Inflammatory macrophage treated with lipopolysaccharide for 4 hours (primary cell): ENCODE results near the gene SLC35F4.

Source experiments
- DNase-seq: peaks from one replicate; pipeline ENCODE4 v3.0.0-alpha.2; 2020

The SLC35F4 gene

DNA sequence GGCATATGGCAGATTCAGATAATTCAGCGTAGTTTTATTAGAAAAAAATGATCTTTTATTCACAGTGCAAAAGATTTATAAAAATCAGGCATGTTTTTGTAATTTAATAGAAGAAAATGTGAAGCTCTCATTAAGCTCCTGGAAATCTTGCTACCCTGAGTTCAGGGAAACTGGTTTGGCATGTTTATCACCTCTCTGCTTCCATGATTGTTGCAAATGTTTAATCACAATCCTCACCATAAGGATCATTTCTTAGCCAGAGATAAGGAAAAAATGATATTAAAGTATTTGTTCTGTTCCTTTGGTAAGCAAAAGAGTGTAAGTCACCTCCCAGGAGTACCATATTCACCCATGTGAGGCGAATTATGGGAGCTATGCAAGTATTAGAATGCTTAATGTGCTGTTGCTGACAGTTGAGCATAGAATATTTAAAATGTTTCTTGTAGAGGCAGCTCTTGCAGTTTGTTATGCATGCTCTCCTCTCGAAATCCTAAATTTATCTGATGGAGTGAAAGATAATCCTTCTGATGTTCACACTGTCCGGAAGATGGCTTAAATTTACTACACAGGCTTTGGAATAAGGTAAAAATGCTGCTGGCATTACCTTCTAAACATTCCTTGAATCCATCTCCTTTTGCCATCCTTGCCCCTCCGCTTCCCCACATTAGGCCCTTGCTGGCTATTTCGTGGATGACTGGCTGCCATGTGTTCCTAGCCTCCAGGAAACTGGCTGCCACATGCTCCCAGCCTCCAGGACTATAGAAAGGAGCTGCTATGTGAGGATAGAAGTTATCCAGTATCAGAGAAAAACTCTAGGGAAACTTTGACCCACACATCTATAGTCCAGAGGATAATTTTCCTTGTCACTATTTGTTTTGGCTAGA, 256.5 kb downstream of the SLC35F4 start:
- DNase-seq = no peak

DNA sequence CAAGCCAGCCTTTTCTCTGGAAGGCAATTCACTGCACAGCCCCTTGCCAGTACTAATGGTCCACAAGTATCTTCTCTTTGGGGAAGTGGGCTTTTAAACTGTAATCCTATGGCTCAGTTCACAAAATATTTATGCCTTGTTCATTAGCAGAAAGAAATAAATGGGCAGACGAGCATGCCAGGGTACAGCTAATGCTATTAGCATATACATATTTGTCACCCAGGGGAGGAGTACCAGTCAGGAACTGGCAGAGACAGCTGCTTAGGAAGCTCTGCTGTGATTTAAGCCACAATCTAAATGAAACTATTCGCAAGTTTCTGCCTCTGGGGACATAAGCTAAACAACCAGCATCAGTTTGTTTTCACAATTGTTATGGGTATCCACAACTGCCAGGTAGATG, 258.8 kb downstream of the SLC35F4 start:
- DNase-seq = no peak

DNA sequence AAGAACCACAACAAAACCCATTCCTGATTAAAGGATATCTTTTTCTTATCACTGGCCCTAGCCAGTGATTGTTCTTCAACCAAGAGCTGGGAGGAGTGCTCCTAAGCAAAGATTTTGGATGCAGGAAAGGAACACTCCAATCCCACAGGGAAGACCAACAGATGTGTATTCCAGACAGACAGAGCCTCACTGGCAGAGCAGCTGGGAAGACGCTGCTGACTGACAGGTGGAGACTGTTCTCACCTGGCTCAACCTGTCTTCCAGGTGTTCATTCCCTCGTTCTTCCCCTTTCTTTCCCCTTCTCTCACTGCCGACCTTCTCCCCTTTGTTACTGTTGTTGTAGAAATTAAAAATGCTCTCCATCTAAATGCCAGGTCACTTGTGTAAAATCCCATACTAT, 282.5 kb downstream of the SLC35F4 start:
- DNase-seq = no peak

DNA sequence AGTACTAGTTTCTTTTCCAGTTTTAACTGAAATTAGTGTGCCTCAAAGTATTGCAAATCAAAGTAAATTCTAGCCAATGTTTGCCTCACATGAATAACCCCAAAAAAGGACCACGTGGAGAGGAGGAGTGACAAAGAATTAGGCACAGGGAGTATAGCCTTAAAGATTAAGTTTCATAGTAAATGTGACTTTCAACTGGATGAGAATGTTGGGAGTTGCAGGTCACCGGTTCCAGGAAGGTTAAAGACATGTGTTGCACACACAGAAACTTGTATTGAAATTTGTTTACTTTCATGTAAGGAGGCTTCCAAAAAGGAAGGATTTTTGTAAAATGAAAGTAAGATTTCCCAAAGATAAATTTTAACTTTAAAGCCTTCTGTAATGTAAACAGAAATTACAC, 283.1 kb downstream of the SLC35F4 start:
- no peak for DNase-seq

DNA sequence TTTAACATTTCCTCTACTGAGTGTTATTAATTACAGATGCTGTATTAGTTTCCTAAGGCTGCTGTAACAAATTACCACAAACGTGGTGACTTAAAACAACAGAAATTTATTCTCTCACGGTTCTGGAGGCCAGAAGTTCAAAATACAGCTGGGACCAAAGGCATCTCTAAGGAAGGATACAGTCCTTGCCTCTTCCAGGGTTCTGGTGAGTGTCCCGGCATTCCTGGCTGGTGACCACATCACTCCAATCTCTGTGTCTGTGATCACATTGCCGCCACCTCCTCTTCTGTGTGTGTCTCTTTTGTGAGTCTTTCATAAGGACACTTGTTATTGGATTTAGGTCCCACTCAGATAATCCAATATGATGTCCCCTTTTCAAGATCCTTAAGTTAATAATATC, 287.1 kb downstream of the SLC35F4 start:
- DNase-seq = no peak

DNA sequence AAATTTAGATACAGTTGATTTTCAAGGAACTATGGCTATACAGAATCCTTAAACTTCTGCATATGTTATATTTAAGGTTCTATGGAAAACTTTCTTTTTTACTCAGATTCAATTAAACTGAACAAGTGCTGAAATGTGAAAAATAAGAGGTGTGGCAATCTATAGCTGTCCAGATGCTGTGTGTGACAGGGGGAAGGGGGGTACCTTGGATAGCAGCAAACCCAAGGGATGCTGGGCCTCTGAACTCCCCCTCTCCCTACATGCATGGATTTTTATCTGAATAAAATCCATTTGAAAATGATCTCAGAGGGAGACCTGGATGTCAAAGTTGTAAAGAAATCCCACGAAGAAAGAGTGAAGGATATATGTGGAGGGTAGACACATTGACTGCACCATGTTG, 289.4 kb downstream of the SLC35F4 start:
- DNase-seq = no peak

DNA sequence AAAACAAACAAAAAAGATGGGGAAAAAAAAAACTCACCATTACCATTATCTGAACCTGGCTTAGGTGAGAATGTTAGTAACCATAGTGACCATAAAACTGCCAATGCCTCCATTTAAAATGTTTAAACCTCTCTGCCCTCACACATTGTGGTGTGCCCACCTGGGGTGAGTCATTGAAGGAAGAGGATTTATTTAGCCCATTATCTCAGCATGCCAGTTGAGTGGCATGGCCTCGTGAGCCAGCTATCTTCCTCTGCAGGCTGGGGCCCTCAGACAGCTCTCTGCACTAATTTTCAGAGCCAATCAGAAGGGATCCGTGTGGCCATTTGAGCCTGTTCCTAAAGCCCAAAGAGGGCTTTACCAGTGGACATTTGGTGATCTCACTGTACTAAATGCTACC, 290.4 kb downstream of the SLC35F4 start:
- DNase-seq = no peak

DNA sequence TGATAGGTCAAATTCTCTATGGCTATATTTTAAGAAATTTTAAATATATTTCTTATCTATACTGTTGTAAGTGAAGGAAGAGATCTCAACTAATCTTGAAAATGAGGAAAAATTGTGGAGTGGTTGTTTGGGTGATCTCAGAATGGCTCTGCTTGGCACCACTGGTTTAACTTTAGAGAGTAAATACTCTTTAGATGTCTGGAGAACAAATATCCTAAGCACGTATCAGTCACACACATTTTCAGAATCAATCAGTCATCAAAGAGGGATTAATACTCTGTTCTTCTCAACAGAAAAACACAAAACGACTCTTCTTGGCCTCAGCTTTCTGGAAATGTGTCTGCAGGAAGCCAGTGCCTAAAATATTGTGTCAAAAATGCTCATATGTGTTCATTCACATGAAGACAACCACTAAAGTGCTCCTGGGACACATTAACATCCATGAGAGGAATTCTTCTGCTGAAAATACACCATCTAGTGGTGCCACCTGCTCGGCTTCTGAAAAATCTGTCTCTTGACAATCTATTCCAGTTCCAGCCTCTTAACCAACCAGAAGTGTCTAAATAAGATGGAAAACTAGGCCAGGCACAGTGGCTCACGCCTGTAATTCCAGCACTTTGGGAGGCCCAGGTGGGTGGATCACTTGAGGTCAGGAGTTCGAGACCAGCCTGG, 291.1 kb downstream of the SLC35F4 start:
- no peak for DNase-seq

DNA sequence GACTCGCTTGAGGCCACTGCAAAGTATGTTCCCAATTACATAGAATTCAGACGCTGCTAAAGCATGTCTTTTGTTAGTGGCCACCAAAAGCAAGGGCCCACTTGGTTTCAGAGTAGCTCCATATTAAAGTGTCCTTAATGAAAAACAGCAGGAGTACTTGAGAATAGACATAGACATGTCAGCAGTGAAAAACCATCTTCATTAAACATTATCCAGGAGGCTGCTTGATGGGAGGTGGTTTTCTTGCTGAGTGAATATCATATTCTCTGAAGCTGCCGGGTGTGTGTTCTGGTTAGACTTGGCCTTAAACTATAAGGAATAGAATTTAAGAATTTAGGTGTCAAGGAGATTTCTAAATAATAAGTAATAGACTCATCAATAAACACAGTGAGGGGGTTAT, 292.7 kb downstream of the SLC35F4 start:
- no peak for DNase-seq

DNA sequence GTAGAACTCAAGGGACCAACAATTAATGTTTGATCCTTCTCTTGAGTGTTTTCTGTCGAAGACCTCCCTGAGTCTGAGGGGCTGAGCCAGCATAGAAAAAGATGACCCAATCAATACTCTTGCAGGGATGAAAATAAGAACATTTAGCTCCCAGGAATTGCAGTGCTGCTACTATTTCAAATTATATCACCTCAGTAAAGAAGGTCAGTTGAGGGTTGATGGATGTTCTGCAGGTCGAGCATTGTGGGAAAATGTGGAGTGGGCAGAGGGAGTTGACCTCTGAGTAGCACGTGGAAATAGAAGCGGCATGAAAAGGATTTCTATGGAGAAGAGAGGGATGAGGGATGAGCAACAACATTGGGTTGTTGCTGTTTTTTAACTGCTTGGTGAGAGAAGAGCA, 297.3 kb downstream of the SLC35F4 start:
- DNase-seq = no peak

DNA sequence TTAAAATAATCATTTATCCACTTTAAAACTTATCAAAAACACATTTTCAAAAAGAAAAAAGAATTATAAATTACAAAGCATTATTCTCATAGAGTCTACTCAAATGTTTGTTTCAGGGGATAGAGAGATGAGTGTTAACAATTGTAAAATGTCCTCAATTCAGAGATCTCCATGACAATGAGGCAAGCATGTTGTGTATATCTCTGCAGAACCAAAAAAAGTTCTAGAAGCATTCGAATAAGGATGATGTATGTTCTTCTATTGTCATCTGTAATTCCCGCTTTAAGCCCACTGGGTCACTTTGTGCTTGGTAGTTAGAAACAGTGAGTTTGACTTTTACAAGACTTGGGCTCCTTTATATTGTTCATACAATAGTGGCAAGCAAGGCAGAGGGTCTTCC, 298.7 kb downstream of the SLC35F4 start:
- no peak for DNase-seq

DNA sequence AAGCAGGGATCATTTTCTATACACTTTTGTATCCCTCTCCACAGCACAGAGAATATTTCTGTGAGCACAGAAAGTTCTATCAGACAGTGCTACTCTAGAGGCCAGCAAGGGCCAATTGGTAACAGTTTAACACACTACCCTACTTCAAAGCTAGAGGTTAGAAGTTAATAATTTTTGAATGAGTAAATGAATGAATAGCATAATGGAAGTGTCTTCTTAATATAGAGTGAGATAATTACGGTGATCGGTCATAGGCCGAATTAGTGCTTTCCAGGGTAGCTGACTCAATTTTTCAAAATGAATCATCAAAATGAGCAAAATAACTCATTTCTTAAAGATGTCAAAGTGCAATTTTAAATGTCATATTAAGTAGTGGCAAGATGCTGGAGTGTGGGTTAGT, 305.2 kb downstream of the SLC35F4 start:
- no peak for DNase-seq

DNA sequence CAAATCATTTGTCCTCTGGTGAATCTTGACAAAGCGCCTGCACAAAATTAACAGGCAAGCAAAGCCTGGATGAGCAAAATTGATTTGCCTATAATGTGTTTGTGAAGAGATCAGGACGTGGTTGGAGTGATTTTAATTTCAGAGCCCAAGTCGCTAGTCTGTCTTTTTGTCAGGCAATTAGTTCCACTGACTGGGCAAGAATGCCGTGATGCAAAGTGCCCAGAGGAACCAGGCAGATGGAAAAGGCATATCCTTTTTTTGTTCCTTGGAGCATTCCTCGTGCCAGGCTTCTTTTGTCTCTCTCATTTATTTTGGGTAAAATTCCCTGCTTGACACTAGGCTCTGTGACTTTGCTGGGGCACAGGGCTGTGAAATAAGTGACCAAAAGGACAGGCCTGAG, 306.3 kb downstream of the SLC35F4 start:
- DNase-seq = no peak

DNA sequence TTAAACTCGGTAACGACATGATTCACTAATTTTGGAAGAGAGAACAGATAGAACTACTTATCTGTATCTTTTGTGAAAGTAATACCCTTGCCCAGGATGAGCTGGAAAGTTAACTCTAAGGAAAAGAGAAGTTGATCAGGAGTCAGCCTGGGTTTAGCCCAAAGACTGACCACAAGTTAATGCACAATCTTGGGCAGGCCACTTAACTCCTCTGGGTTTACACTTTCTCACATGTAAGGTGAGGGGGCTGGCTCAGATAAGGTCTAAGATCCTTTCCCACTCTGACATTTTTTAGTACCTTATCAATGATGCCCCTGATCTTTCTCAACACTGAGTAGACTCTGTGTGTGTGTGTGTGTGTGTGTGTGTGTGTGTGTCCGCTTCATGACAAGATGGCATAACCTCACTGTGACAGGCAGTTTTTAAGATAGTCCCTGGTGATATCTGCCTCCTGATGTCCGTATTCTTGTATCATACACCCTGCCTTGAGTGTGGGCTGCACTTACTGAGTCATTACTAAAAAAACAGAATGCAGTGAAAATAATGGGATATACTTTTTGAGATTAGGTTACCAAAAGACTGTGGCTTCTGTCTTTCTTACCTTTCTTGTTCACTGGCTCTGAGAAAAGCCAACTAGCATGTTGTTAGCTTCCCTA, 316.0 kb downstream of the SLC35F4 start:
- no peak for DNase-seq

DNA sequence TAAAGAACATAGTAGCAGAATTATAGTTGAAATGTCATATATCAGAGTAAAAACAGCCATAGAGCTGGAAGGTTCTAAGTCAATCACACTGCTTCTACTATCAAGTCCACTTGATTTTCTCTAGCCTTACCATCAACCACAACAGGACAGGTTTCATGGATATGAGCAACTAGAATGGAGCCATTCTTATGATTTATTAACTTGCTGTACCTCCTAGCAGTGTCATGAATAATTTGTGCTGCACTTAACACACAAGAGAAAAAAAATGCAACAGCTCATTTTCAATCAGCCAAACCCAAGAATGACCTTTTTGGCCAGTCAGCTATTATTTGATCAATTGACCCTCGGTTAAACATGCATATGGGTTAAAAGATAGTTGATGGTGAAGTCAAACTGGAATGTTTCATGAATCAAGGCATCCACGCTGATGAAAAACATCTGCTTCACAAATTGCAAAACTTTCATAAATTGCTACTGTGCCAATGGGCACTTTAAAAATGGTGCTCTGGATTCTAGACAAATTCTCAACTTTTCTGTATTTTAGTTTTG, 316.8 kb downstream of the SLC35F4 start:
- DNase-seq = no peak

DNA sequence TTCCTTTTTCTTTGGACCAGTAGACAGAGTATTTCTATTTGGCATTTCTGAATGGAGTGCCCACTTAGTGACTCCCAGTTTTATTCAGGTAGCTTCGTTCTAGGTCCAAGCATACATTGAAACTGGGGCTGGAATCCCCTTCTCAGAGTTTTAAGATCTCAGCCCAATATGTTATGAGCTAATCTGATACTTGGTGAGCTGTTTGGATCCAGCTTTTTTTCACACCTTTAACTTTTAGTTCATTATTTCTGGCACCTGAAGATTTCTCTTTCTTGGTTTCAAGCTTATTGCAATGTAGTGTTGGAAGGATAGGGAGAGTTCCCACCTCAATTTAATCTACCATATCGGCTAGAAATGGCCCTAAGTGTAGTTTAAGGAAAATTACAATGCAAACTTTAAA, 318.8 kb downstream of the SLC35F4 start:
- no peak for DNase-seq

DNA sequence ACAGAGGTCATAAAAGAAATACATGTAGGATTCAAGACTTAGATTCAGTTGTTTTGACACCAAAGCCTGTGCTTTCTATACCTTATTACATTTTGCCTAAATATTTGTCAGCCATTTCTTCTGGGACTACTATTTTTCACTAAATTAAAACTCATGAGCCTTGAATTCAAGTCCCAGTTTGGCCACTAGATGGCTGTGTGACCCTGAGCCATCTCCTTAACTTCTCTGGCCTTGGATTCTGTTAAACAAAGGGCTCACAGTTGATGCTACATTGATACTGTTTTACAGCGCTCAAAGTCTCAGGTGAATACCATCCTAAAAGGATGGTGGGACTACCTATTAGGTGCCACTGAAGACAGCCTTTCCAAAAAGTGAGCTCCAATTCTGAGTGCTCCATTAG, 332.7 kb downstream of the SLC35F4 start:
- no peak for DNase-seq

DNA sequence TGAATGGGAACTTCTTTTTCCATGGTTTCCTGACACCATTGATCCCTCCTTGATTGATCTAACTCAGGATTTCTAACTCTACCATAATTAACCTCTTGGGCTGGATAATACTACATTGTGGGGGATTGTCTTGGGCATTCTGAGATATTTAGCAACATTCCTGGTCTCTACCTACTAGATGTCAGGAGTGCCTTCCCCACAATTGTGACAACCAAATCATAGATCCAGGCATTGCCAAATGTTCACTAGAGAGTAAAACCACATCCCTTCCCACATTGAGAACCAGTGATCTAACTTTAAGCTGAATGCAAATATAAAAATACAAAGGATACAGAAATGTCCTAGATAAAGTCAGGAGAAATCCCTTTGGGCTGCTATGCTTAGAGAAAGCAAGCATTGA, 335.3 kb downstream of the SLC35F4 start:
- DNase-seq = no peak

DNA sequence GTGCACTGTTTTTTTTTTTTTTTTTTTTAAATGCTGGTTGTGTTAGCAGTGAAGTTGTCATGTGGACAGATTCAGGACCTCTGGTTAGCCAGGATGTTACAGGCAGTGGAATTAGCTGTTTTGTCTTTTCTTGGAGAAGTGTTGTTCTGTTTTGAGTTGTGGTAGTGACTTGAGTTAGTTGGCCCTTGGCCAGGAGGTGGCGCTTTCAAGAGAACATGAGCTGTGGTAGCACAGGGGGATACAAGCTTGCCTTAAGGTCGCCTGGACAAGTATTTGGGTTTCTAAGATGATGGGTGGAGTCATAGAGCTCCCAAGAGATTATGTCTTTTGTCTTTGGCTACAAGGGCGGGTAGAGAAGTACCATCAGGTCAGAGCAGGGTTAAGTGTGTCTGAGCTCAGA, 338.9 kb downstream of the SLC35F4 start:
- DNase-seq = no peak

DNA sequence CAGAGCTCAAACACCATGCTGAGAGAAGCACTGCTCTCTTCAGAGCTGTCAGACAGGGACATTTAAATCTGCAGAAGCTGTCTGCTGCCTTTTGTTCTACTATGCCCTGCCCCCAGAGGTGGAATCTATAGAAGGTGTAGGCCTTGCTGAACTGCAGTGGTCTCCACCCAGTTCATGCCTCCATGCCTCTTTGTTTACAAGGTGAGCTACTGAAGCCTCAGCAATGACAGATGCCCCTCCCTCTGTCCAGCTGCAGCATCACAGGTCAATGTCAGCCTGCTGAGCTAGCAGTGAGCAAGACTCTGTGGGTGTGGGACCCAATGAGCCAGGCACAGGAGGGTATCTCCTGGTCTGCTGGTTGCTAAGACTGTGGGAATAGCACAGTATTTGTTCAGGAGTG, 346.8 kb downstream of the SLC35F4 start:
- no peak for DNase-seq
